Activated CD8-positive, alpha-beta memory T cell treated with anti-CD3 and anti-CD28 coated beads, Interleukin-2, amount 50 U/mL, for 24 hours (primary cell): ENCODE measurements around the gene ELMO2.
A peak's percentile ranks its signal among the peaks of the same experiment; 100 is the strongest.
"Not testable (repeated sequence)": the region's sequence is repeated elsewhere in the genome, so short reads cannot be mapped to it uniquely, and the experiment has no call there.

Experiments
- DNase-seq: peaks from one replicate; pipeline ENCODE4 v3.0.0-alpha.2; 2020; ENCODE audit errors: extremely low read depth

The ELMO2 gene

DNA sequence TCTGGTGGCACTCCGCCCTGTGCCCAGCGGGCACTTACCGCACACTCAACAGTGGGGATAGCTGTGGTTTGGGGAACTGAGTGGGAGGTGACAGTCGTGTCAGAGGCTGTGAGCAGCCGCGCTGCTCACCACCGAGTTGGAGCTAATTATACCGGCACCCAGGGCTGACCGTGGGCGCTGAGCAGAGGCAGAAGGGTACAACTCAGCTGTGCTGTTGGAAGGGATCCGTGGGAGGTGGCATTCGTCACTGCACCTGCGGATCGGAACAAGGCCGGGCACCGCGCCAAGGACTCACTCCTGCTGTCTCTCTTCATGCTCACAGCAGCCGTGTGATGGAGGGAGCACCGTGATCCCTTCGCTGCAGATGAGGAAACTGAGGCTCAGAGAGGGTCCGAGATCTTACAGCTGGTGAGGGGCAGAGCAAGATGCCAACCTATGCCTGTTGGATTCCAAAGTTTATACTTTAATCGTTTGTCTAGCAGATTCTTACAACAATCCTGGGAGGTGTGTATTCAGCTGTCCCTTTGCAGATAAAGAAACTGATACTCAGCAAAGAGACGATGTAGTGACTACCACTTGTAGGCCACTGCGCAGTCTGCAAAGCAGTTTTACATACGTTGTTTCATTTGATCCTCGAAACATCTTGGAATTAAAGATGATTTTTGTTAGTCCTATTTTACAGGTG is 713 bp upstream of the ELMO2 start:
- DNase-seq = peak; percentile 76

DNA sequence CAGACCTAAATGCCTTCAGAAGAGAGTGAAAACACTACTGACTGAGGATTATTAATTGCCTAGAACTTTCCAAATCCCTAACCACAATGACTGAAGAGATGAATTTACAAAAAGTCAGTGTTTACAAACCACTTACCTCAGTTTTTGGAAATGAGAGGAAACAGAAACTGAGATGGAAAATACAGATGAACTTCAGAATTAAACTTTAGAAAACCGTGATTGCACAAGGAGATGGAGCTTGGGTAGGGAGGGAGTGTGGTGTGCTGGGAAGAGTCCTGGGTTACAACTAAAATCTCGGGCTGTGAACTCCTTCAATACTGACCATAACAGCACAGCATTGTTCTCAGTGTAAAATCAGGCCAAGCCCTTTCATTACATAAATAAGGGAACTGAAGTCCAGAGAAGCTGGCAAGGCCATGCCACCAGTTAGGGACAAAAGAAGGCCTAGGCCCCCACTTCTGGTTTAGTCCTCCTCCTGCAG is 4.0 kb downstream of the ELMO2 start:
- no peak for DNase-seq

DNA sequence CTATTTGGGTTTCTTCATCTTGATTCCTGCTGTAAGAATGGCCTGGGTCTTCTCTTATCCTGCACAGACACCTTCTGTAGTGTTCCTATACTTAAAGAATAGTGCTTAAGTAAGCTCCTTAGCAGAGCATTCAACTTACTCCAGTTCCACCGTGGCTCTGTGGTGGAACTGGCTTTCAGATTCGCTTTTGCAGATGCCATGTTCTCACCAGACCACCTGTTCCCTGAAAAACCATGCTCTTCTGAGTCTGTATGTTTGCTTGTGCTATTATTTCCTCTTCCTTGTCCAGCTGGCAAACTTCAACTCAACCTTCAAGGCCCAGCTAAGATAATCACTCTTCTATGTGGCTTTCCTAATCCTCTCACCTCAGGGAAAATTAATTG is 4.9 kb downstream of the ELMO2 start:
- no peak for DNase-seq

DNA sequence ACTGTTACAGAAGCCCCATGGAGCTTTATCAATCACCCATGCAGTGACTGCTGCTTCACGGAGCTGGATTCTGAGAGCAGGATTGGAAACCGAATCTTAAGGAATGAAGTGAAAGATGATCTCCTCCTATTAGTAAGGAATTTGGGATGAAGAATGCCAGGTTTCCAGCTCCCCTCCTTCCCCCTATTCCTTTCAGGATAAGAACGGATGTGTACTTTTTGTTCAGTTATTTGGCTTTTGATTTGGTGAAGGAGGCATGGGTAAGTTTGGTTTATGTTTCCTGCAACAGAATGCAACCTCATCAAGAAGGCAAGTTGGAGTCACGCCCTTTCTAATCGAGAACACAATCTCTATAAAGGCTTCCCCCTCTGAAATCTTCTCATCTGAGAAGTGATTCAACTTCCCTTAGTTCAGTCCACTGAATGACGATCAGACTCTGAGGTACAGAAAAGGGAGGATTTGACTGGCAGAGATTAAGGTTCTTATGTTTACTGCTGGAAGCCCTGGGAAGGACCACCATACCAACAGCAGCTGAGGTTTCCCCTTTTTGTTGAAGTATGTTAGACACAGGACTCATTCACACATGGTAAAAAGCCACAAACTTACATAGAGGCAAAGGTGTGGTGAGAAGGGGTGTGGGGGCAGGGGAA is 5.5 kb downstream of the ELMO2 start:
- no peak for DNase-seq

- DNase-seq = no peak
These were observed 6.2 kb downstream of the ELMO2 start for GRCh38 chr20:46400253-46400652.

GRCh38 chr20:46399401-46399800 is 7.0 kb downstream of the ELMO2 start:
- DNase-seq = no peak

- DNase-seq = no peak
These were observed 7.5 kb downstream of the ELMO2 start for GRCh38 chr20:46398963-46399362.

GRCh38 chr20:46396052-46396740 is 10.2 kb downstream of the ELMO2 start:
- no peak for DNase-seq

- DNase-seq = no peak
These were observed 11.3 kb downstream of the ELMO2 start for GRCh38 chr20:46394872-46395760.

DNA sequence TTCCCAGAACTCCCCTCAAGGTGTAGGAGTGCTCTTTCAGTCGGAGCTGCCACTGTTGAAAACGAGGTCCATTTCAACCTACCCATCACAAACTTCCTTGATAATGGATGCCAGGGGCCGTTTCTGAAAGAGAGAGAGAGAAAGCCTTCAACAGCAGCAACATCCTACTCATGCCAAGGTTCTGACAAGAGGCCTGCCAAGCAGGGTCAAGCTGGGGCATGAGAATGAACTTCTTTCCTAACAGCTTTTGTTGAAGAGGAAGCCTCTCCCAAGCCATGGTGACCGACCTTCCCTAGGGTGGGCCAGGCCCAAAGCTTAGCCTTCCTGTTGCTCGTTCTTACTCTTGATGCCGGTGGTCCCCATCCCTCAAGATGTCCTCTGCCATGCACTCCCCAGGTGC is 12.4 kb downstream of the ELMO2 start:
- DNase-seq = no peak

DNA sequence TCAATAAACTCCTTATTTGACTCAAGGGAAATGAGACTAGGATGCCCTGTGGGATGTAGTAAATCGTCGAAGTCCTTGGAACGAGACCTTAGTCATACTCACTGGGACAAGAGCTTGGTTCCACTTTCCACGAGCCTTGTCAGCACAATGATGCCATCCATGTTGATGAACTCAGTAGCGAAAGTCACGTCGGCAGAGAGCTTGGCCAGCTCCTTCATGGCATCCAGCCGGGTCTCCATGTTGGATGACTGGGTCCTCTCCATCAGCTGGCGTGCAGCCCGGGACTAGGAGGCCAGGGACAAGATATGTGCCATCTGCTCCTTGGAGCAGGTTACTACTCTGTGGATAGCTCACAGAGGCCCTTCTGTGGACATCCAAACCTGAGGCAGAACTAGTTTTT is 17.5 kb downstream of the ELMO2 start:
- no peak for DNase-seq

GRCh38 chr20:46388201-46388836 is 18.1 kb downstream of the ELMO2 start:
- DNase-seq = no peak

DNA sequence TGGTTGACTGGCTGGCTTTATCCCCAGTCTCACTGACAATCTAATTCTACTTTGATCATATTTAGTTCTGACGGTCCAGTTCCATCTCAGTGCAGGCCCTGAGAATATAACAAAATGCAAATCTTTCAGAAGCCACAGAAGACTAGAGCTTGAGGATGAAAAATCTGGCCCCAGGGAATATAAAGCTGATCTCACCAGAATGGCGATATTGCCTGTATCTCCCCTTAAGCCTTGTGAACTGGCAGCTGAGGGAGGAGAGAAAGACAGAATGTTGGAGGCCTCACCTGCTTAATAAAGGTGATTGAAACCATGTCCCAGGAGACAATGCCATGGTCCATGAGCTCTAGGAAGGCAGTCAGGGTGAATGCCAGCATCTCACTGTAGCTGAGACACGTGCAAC is 19.4 kb downstream of the ELMO2 start:
- DNase-seq = not testable (repeated sequence)

- no peak for DNase-seq
These were observed 27.9 kb downstream of the ELMO2 start for GRCh38 chr20:46378412-46379009.

DNA sequence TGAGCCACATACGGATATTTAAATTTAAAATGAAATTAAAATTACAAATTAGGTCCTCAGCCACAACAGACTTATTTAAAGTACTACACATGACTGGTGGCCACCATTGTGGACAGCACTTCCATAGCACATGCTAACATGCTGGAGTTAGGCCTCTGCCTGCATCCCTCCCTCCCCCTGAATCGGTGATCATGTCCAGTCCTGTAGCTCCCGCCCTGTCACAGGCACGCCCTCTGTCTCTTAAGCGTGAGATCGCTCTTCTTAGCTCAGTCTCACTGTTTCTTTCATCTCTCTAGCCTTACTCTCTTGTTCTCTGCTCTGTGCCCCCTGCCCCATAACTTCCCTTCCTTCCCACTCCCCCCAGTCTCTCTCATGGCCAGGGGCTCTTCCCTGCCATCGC is 28.9 kb downstream of the ELMO2 start:
- DNase-seq = no peak

DNA sequence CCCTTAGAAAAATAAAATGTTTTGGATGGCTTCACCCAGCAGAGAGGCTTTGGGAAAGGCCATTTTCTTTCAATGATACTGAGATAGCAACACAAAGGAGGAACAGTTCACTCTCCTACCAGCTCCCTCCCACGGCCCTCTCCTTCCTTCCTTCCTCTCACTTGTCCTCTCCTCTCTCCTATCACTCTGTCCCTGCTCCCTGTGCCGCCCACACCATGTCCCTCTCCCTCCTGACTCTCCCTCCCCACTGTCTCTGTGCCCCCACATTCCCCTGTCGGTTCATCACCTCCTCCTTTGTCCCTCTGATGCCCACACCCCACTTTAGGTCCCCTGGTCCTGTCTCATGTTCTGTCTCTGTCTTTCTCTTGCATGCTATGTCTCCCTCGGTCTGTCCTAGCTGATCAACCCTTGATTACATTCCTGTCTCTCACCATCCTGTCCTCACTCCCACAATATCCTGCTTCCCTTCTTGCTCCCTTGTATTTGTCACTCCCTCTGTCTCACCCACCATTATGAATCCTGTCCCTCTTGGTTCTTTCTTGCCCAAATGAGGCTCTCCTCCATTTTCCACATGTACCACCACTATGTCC is 30.1 kb downstream of the ELMO2 start:
- DNase-seq = no peak

DNA sequence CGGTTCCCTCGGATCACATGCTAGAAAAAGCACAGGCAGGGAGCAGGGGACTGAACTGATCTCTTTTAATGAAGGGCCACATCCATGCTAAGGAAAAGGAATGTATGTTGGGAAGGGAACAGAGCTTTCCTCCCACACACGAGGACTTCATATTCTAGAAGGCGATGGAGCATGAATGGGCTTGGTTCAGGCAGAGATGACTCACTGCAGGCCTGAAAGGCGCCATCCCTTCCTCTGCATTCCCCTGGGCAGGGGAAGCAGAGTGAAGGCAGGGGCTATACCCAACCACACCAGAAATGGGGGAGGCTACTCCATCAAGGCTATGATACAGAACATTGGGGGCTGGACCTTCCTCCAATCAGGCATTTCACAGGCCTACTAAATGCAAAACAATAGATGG is 30.6 kb downstream of the ELMO2 start:
- DNase-seq = no peak

DNA sequence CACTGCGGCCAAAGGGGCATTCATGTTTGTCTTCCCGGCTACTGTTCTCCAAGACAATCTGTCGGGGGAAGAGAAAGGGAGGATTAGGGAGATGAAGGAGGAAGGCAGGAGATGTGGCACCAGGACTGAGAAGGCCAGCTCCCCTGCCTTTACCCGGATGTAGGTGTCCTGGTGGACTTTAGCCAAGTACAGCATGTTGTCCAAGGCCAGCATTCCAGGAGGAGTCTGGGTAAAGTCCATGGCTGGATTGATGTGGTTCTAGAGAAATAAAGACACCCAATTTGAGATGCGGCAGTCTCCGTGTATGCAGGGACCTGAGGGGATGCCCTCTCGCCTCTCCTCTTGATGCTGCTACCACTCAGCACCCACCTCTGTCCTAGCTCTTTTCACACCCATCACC is 32.0 kb downstream of the ELMO2 start:
- no peak for DNase-seq

GRCh38 chr20:46371656-46372055 is 34.8 kb downstream of the ELMO2 start:
- no peak for DNase-seq

GRCh38 chr20:46368902-46369268 is 37.5 kb downstream of the ELMO2 start:
- DNase-seq = no peak
